Spleen (tissue), 11 donors: ENCODE data around the gene FARSA. TPM values are rescaled to one million over a fixed set of nuclear protein-coding genes. Genes with fewer than 3 reads are reported as not detected.
"Not testable (repeated sequence)": the region's sequence is repeated elsewhere in the genome, so short reads cannot be mapped to it uniquely, and the experiment has no call there.

Experiments
- DNase-seq: peaks from one replicate; pipeline ENCODE4 v3.0.0-alpha.2; 2020
- H3K27ac ChIP-seq, 8 donors: fragments of 200-600 bp; sonication (generic) in 7 of 8; 1 replicate in 4 of 8; 2 replicates in 4 of 8; pipeline versions ENCODE4 v1.5.0 to v1.8.0; 2016 to 2021; ENCODE audit warnings: inconsistent platforms in 4 of 8, mild to moderate bottlenecking in 4 of 8, moderate library complexity in 1 of 8
- H3K27me3 ChIP-seq, 7 donors: fragments of 200-600 bp; sonication (generic) in 6 of 7; replicated peaks in 1 of 7; 1 replicate in 4 of 7; 2 replicates in 3 of 7; pipeline versions ENCODE4 v1.5.0 to v1.8.0; 2016 to 2021; ENCODE audit warnings: inconsistent platforms in 3 of 7, mild to moderate bottlenecking in 1 of 7
- H3K36me3 ChIP-seq, 6 donors: fragments of 200-600 bp; sonication (generic) in 5 of 6; 1 replicate in 4 of 6; 2 replicates in 2 of 6; pipeline versions ENCODE4 v1.5.0 to v1.8.0; 2016 to 2021; ENCODE audit warnings: inconsistent platforms in 2 of 6
- H3K4me1 ChIP-seq, 6 donors: fragments of 200-600 bp; sonication (generic) in 5 of 6; 1 replicate in 3 of 6; 2 replicates in 3 of 6; pipeline versions ENCODE4 v1.5.0 to v1.8.0; 2016 to 2021; ENCODE audit warnings: inconsistent platforms in 3 of 6
- H3K4me3 ChIP-seq, 8 donors: fragments of 200-600 bp; sonication (generic) in 7 of 8; 1 replicate in 4 of 8; 2 replicates in 4 of 8; pipeline versions ENCODE4 v1.5.0 to v1.8.0; 2016 to 2021; ENCODE audit warnings: inconsistent platforms in 4 of 8, mild to moderate bottlenecking in 4 of 8, moderate library complexity in 2 of 8
- H3K9me3 ChIP-seq, 8 donors: fragments of 200-600 bp; sonication (generic) in 7 of 8; 1 replicate in 4 of 8; 2 replicates in 4 of 8; pipeline versions ENCODE4 v1.5.0 to v1.8.0; 2016 to 2021; ENCODE audit warnings: inconsistent platforms in 4 of 8
- POLR2A ChIP-seq, 3 donors: fragments of 450-650 bp; IDR thresholded peaks; one replicate each; pipeline ENCODE4 v1.5.1; 2017; ENCODE audit warnings: antibody characterized with exemption in 3 of 3, mild to moderate bottlenecking in 1 of 3
- POLR2AphosphoS5 ChIP-seq, 3 donors: sonication (generic); formaldehyde crosslinking; IDR thresholded peaks; one replicate each; pipeline ENCODE4 v1.5.1; 2017; ENCODE audit warnings: antibody characterized with exemption in 3 of 3
- WGBS, 5 donors: extraction: QIAGEN DNeasy Blood & Tissue Kit in 3 of 5; methylation state at CpG; one replicate each; pipeline versions ENCODE4 v1.1.5 to v1.1.7; 2013 to 2018; 5-methylcytosine and 5-hydroxymethylcytosine counted together
- intact Hi-C: fragments of 100-400 bp; cut with DNase I; formaldehyde crosslinking; loops from one replicate; pipeline ENCODE4 v1.15.0; 2023; ENCODE audit warnings: low total_unique reads
- polyA plus RNA-seq, 3 donors: library from polyadenylated mRNA; stranded (reverse); fragments of 200-250 nt; gene quantifications; one replicate each; pipeline ENCODE4 v1.2.1, GENCODE V29; 2013
- total RNA-seq, 7 donors: library from RNA; depleted of rRNA in 3 of 7; stranded (reverse); fragments of >200 nt in 3 of 7; fragmentation: NEBNext Ultra II Directional in 4 of 7; extraction: Animal tissue kit (Norgen Biotek cat#: 25700) in 4 of 7; gene quantifications; one replicate each; pipeline versions ENCODE4 v1.1.0 to v1.2.1, GENCODE V29; 2016 to 2021
- TF ChIP-seq, protein P1 (sequence below), 11 experiments: fragments of 200-600 bp in 7 of 11; fragments of 450-650 bp in 4 of 11; sonication (generic) in 4 of 11; IDR thresholded peaks in 8 of 11; conservative IDR thresholded peaks in 3 of 11; 1 replicate in 7 of 11; 2 replicates in 4 of 11; pipeline versions ENCODE4 v1.4.0 to v1.8.0; 2016 to 2021; ENCODE audit warnings: antibody characterized with exemption in 11 of 11, inconsistent platforms in 4 of 11, mild to moderate bottlenecking in 1 of 11
- donor health status: healthy with polysubstance abuse.
- donor health status: DM: no; HTN: no; CAD: no; lungs with moderate emphysema.
- donor health status: DM: no; HTN: no; CAD: no.
- donor health status: Bipolar disorder and iron deficiency.
- donor health status: healthy.
- donor health status: DM: no; HTN: no; CAD: no.
- donor health status: DM: yes; HTN: yes; CAD: no.

FARSA gene
- total and polyA plus RNA-seq, 10 donors = 25.1 to 55.4 (median 39.3) TPM

DNA sequence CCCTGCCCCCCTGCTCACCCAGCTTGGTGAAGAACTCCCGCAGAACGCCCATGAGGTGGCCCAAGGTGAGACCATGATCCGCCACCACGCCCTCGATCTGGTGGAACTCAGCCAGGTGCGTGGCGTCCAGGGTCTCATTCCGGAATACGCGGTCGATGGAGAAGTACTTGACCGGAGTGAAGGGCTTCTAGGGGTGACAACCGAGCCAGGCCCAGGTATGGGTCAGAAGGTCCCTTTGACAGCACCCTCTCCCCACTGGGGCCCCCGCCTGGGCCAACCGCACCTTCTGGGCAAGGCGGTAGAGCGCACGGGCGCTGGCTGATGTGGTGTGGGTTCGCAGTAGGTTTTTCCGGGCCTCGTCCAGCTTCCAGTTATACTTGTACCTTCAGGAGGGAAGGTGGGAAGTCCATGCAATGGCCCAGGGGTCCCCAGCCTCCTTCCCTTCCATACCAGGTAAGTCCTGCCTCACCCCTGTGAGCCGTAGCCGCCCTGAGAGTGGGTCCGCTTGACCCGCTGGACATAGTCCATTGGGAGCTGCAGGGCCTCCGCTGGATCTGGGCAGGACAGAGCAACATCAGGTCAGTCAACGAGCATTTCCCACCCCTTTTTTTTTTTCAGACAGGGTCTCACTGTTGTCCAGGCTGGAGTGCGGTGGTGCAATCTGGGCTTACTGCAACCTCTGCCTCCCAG is 8.7 kb downstream of the FARSA start:
- WGBS, 5 donors = 94 to 97% (median 96%) methylated on average over 28 to 29 of the region's 29 CpGs
- Histone ChIP-seq H3K27me3 (no peaks in the 10 kb centered on the region), H3K4me3 (no peak overlapping the region), H3K27ac (no peak overlapping the region), H3K9me3 (no peaks in the 10 kb centered on the region), H3K4me1 (peaks cover 0 to 2% (median 0%) of the 10 kb centered on the region in 6 donors), H3K36me3 (peaks cover 13 to 83% (median 76%) of the 10 kb centered on the region in 6 donors)
- DNase-seq = no peak
- intact Hi-C loops = no loop called here
- TF ChIP-seq POLR2A (IDR thresholded peaks at IDR 0.05) (no peak), POLR2AphosphoS5 (IDR thresholded peaks at IDR 0.05) (peak in 1 of 3 donors; percentile 46)
- TF ChIP-seq, protein P1, sequence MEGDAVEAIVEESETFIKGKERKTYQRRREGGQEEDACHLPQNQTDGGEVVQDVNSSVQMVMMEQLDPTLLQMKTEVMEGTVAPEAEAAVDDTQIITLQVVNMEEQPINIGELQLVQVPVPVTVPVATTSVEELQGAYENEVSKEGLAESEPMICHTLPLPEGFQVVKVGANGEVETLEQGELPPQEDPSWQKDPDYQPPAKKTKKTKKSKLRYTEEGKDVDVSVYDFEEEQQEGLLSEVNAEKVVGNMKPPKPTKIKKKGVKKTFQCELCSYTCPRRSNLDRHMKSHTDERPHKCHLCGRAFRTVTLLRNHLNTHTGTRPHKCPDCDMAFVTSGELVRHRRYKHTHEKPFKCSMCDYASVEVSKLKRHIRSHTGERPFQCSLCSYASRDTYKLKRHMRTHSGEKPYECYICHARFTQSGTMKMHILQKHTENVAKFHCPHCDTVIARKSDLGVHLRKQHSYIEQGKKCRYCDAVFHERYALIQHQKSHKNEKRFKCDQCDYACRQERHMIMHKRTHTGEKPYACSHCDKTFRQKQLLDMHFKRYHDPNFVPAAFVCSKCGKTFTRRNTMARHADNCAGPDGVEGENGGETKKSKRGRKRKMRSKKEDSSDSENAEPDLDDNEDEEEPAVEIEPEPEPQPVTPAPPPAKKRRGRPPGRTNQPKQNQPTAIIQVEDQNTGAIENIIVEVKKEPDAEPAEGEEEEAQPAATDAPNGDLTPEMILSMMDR (IDR thresholded peaks at IDR 0.05 in 8 of 11, conservative IDR thresholded peaks at IDR 0.05 in 3 of 11) = no peak

DNA sequence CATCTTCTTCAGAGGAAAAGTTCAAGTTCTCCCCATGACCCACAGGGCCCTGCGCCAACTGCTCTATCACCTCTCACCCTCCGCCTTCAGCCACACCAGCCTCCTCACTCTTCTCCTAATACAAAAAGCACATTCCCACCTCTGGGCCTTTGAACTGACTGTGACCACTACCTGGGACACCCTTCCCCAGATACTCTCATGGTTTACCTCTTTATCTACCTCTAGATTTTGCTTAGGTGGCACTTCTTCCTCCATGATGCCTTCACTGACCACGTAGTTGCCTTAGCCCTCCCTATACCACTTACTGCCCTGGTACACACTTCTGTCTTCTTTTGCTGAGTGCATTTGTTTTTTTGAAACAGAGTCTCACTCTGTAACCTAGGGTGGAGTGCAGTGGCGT is 10.6 kb downstream of the FARSA start:
- H3K27ac ChIP-seq = no peak overlapping the region
- no peaks in the 10 kb centered on the region for H3K27me3 ChIP-seq
- intact Hi-C loops = no loop called here
- DNase-seq = no peak
- no peak for TF ChIP-seq POLR2AphosphoS5 (IDR thresholded peaks at IDR 0.05)
- TF ChIP-seq, protein P1 (IDR thresholded peaks at IDR 0.05 in 8 of 11, conservative IDR thresholded peaks at IDR 0.05 in 3 of 11) = no peak
- no peak for TF ChIP-seq POLR2A (IDR thresholded peaks at IDR 0.05)
- H3K4me3 ChIP-seq = no peak overlapping the region
- H3K9me3 ChIP-seq = no peaks in the 10 kb centered on the region
- peaks cover 4 to 17% (median 12%) of the 10 kb centered on the region in 6 donors for H3K4me1 ChIP-seq
- peaks cover 13 to 65% (median 58%) of the 10 kb centered on the region in 6 donors for H3K36me3 ChIP-seq
- 95 to 98% (median 97%) methylated on average over 4 of the region's 4 CpGs for WGBS, 5 donors

DNA sequence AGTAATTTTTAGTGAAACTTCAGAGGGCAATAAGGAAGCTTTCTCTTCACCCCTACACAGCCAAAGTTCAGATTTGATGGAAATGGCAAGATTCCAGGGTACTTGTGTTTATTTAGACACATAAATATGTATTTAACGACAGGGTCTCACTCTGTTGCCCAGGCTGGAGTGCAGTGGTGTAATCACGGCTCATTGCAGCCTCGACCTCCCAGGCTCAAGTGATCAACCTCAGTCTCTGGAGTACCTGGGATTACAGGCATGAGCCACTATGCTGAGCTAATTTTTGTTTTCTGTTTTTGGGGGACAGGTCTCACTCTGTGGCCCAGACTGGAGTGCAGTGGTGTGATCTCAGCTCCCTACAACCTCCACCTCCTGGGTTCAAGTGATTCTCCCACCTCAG is 12.5 kb downstream of the FARSA start:
- intact Hi-C loops = no loop called here
- peaks cover 4 to 17% (median 12%) of the 10 kb centered on the region in 6 donors for H3K4me1 ChIP-seq
- DNase-seq = no peak
- no peaks in the 10 kb centered on the region for H3K9me3 ChIP-seq
- no peak overlapping the region for H3K4me3 ChIP-seq
- peaks cover 6 to 46% (median 39%) of the 10 kb centered on the region in 6 donors for H3K36me3 ChIP-seq
- no peaks in the 10 kb centered on the region for H3K27me3 ChIP-seq
- H3K27ac ChIP-seq = no peak overlapping the region
- WGBS, 5 donors = 69 to 82% (median 78%) methylated on average over 3 of the region's 3 CpGs
- TF ChIP-seq, protein P1 (IDR thresholded peaks at IDR 0.05 in 8 of 11, conservative IDR thresholded peaks at IDR 0.05 in 3 of 11) = no peak
- no peak for TF ChIP-seq POLR2A (IDR thresholded peaks at IDR 0.05)
- no peak for TF ChIP-seq POLR2AphosphoS5 (IDR thresholded peaks at IDR 0.05)

DNA sequence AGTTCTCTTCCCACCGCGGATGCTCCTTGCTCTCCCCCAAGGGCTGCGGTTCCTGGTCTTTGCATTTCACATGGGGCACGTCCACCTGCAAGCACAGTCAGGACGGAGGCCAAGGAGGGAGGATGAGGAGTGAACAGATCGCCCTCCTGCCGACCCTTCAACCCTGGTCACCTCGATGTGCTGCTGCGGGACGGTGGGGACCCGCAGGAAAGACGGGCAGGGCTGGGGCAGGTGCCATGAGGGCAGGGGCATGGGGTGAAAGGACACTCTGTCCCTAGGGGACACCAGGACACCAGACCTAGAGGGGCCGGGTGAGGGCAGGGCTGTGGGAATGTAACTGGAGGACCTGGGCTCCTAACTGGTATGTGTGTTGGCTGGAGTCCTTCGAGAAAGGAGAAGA is 15.3 kb downstream of the FARSA start:
- WGBS, 5 donors = 90 to 97% (median 92%) methylated on average over 14 of the region's 14 CpGs
- Histone ChIP-seq H3K4me1 (peaks cover 11 to 36% (median 28%) of the 10 kb centered on the region in 6 donors), H3K4me3 (no peak overlapping the region), H3K9me3 (no peaks in the 10 kb centered on the region), H3K27ac (no peak overlapping the region), H3K27me3 (no peaks in the 10 kb centered on the region), H3K36me3 (peaks cover 0 to 18% (median 12%) of the 10 kb centered on the region in 6 donors)
- TF ChIP-seq, protein P1 (IDR thresholded peaks at IDR 0.05 in 8 of 11, conservative IDR thresholded peaks at IDR 0.05 in 3 of 11) = no peak
- TF ChIP-seq POLR2AphosphoS5 (IDR thresholded peaks at IDR 0.05) (peak in 1 of 3 donors; percentile 48), POLR2A (IDR thresholded peaks at IDR 0.05) (no peak)
- no peak for DNase-seq
- intact Hi-C loops = no loop called here

DNA sequence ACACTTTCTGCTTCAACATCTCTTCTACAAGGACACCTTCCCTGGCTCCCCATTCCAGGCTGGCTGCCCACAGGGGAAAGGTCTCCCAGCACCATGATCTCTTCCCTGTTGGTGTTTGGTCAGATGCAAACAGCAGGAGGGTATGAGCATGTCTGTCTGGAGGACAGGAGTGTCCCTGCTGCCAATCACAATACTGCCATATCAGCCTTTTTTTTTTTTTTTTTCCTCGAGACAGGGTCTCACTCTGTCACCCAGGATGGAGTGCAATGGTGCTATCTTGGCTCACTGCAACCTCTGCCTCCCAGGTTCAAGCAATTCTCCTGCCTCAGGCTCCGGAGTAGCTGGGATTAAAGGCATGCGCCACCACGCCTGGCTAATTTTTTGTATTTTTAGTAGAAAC is 17.7 kb downstream of the FARSA start:
- H3K36me3 ChIP-seq, H3K4me3 ChIP-seq, H3K27ac ChIP-seq, intact Hi-C loops, DNase-seq, H3K27me3 ChIP-seq, H3K9me3 ChIP-seq: not testable (repeated sequence)
- WGBS, 5 donors = 85 to 92% (median 92%) methylated on average over 4 of the region's 4 CpGs
- peaks cover 11 to 48% (median 36%) of the 10 kb centered on the region in 6 donors for H3K4me1 ChIP-seq
